ENCODE measurements around the gene XRN1. TPM values are rescaled to one million over a fixed set of nuclear protein-coding genes. Genes with fewer than 3 reads are reported as not detected.
"Not testable (repeated sequence)": the region's sequence is repeated elsewhere in the genome, so short reads cannot be mapped to it uniquely, and the experiment has no call there.

The XRN1 gene
- total RNA-seq, 4 donors from 2014 or later = 32.2 to 89.6 (median 36.6) TPM

DNA sequence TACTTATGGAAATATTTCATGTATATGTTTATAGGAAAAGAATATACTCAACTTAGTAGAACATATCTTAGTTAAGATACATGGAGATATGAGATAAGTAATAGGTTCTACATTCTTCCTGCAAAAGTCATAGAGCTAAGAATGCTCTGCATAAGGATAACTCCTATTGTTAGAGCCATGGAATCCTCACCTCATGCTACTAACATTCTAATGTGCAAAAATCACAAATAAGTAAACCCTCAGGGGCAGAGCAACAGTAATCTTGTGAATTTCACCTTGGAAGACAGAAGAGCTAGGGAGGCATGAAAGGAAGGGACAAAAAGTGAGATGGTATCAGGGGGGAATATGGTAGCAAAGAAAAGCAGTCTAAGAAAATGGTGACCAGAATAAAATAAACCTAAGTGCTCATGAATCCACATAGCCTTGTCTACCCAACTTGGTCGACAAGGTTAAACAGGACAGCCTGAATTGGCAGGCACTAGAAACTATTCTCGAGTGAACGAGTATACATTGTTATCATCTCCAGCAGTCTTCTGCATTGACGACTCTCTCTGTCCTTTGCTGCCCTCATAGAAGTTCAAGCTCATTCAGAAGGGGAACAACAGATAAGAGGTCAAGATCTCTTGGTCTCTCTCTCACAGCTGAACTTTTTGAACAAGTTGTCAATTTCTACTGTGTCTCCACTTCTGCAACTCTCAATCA is 52.8 kb downstream of the XRN1 start:
- no peak overlapping the region for H3K4me3 ChIP-seq
- no peaks in the 10 kb centered on the region for H3K9me3 ChIP-seq
- no peaks in the 10 kb centered on the region for H3K4me1 ChIP-seq
- no peaks in the 10 kb centered on the region for H3K27me3 ChIP-seq
- no peak for TF ChIP-seq EP300 (IDR thresholded peaks at IDR 0.05)
- no peak for DNase-seq (ENCODE audit: low spot score in 2 of 2)
- 96% methylated on average over 4 of the region's 4 CpGs for WGBS
- no peak overlapping the region for H3K27ac ChIP-seq
- peaks cover 82% of the 10 kb centered on the region for H3K36me3 ChIP-seq

DNA sequence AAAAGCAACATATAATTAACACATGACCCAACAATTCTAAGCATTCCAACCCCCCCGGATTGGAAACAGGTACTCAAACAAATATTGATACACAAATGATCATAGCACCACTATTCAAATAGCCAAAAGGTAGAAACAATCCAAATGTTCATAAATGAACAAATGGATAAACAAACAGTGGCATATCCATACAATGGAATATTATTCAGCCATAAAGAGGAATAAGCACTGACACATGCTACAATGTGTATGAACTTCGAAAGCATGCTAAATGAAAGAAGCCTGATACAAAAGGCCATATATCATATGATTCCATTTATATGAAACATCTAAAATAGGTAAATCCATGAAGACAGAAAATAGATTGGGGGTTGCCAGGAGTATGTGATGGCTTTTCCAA is 62.8 kb downstream of the XRN1 start:
- H3K9me3 ChIP-seq = no peaks in the 10 kb centered on the region
- H3K4me1 ChIP-seq = no peaks in the 10 kb centered on the region
- no peaks in the 10 kb centered on the region for H3K27me3 ChIP-seq
- H3K4me3 ChIP-seq = no peak overlapping the region
- TF ChIP-seq POLR2AphosphoS5 (IDR thresholded peaks at IDR 0.05) (no peak), EP300 (IDR thresholded peaks at IDR 0.05) (no peak), POLR2A (IDR thresholded peaks at IDR 0.05) (no peak)
- TF ChIP-seq, protein P1, sequence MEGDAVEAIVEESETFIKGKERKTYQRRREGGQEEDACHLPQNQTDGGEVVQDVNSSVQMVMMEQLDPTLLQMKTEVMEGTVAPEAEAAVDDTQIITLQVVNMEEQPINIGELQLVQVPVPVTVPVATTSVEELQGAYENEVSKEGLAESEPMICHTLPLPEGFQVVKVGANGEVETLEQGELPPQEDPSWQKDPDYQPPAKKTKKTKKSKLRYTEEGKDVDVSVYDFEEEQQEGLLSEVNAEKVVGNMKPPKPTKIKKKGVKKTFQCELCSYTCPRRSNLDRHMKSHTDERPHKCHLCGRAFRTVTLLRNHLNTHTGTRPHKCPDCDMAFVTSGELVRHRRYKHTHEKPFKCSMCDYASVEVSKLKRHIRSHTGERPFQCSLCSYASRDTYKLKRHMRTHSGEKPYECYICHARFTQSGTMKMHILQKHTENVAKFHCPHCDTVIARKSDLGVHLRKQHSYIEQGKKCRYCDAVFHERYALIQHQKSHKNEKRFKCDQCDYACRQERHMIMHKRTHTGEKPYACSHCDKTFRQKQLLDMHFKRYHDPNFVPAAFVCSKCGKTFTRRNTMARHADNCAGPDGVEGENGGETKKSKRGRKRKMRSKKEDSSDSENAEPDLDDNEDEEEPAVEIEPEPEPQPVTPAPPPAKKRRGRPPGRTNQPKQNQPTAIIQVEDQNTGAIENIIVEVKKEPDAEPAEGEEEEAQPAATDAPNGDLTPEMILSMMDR (IDR thresholded peaks at IDR 0.05) = no peak
- H3K36me3 ChIP-seq = peaks cover 73% of the 10 kb centered on the region
- H3K27ac ChIP-seq = no peak overlapping the region
- 97% methylated on average over 2 of the region's 2 CpGs for WGBS
- DNase-seq (ENCODE audit: low spot score in 2 of 2) = no peak

DNA sequence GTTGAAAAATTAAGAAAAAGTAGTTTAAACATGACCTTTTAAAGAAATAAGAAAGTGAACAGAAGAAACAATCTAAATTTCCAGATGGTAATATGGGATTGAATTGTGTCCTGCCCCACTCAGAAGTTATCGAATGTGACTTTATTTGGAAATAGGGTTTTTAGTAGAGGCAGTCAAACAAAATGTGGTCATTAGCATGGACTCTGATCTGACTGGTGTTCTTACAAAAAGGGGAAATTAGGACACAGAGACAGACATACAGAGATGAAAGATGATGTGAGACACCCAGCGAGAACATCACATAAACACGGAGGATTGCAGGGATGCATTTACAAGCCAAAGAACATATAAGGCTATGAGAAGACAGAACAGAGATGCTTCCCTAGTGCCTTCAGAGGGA is 73.2 kb downstream of the XRN1 start:
- TF ChIP-seq POLR2AphosphoS5 (IDR thresholded peaks at IDR 0.05) (no peak), POLR2A (IDR thresholded peaks at IDR 0.05) (no peak), EP300 (IDR thresholded peaks at IDR 0.05) (no peak)
- TF ChIP-seq, protein P1 (IDR thresholded peaks at IDR 0.05) = no peak
- 96% methylated on average over 3 of the region's 3 CpGs for WGBS
- Histone ChIP-seq H3K4me3 (no peak overlapping the region), H3K27ac (no peak overlapping the region), H3K4me1 (no peaks in the 10 kb centered on the region), H3K9me3 (no peaks in the 10 kb centered on the region), H3K36me3 (peaks cover 56% of the 10 kb centered on the region), H3K27me3 (no peaks in the 10 kb centered on the region)
- no peak for DNase-seq (ENCODE audit: low spot score in 2 of 2)

DNA sequence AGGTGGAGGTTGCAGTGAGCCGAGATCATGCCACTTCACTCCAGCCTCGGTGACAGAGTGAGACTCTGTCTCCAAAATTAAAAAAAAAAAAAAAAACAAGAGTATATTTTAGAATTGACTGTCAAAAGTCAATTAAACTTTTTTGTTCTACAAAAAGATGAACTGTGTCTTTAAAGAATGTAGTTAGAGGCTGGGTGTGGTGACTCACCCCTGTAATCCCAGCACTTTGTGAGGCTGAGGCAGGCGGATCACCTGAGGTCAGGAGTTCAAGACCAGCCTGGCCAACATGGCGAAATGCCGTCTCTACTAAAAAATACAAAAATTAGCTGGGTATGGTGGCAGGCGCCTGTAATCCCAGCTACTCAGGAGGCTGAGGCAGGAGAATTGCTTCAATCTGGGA is 78.3 kb downstream of the XRN1 start:
- DNase-seq (ENCODE audit: low spot score in 2 of 2); H3K27me3 ChIP-seq; H3K4me1 ChIP-seq; H3K27ac ChIP-seq; H3K9me3 ChIP-seq; H3K4me3 ChIP-seq: not testable (repeated sequence)
- 91% methylated on average over 6 of the region's 6 CpGs for WGBS
- peaks cover 47% of the 10 kb centered on the region for H3K36me3 ChIP-seq

DNA sequence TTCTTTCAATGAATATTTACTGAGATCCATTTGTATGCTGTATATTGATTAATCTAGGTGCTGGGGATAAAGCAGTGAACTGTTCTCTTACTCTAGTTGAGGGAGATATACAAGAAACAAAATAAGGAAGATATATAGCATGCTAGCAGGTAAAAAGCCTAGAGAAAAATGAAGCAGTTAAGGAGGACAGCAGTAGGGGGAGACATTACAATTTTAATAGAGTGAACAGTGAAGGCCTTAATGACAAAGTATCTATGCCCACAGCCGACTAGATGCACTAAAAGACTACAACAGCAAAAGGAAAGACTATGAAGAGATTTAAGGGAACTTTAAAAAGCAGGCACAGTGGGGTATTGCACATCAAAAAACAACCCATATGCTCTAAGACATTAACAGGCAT is 81.4 kb downstream of the XRN1 start:
- WGBS = 73% methylated on average over 1 of the region's 1 CpG
- H3K36me3 ChIP-seq = peaks cover 61% of the 10 kb centered on the region
- DNase-seq (ENCODE audit: low spot score in 2 of 2) = no peak
- H3K4me3 ChIP-seq = no peak overlapping the region
- H3K4me1 ChIP-seq = no peaks in the 10 kb centered on the region
- TF ChIP-seq, protein P1 (IDR thresholded peaks at IDR 0.05) = no peak
- TF ChIP-seq EP300 (IDR thresholded peaks at IDR 0.05) (no peak), POLR2AphosphoS5 (IDR thresholded peaks at IDR 0.05) (no peak), POLR2A (IDR thresholded peaks at IDR 0.05) (no peak)
- H3K27ac ChIP-seq = no peak overlapping the region
- H3K27me3 ChIP-seq = no peaks in the 10 kb centered on the region
- no peaks in the 10 kb centered on the region for H3K9me3 ChIP-seq

DNA sequence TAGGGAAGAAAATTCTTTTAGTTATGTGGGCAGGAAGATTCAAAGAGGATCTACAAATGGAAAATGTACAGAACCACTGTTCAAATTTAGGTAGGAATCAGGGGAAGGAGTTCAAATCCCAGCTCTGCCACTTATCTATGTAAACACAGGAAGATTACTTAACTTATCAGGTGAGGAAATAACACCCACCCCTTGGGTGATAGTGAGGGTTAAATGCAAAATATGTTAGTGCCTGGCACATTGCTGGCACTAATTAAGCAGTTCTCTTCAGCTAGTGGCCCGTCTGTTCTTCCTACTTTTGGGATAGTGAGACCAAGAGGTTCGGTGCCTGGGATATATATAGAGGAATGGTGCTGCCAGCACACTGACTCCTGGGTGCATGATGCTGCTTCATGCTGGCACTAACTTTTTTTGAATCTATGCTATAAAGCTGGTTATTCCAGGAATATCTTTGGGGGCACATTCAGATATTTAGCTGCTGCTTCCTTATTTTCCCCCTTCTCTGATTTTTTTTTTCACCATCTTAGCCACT is 83.8 kb downstream of the XRN1 start:
- H3K4me3 ChIP-seq = no peak overlapping the region
- DNase-seq (ENCODE audit: low spot score in 2 of 2) = no peak
- no peaks in the 10 kb centered on the region for H3K9me3 ChIP-seq
- peaks cover 65% of the 10 kb centered on the region for H3K36me3 ChIP-seq
- H3K27me3 ChIP-seq = no peaks in the 10 kb centered on the region
- H3K4me1 ChIP-seq = no peaks in the 10 kb centered on the region
- TF ChIP-seq, protein P1 (IDR thresholded peaks at IDR 0.05) = no peak
- TF ChIP-seq EP300 (IDR thresholded peaks at IDR 0.05) (no peak), POLR2A (IDR thresholded peaks at IDR 0.05) (no peak), POLR2AphosphoS5 (IDR thresholded peaks at IDR 0.05) (no peak)
- WGBS = 86% methylated on average over 2 of the region's 2 CpGs
- H3K27ac ChIP-seq = no peak overlapping the region

DNA sequence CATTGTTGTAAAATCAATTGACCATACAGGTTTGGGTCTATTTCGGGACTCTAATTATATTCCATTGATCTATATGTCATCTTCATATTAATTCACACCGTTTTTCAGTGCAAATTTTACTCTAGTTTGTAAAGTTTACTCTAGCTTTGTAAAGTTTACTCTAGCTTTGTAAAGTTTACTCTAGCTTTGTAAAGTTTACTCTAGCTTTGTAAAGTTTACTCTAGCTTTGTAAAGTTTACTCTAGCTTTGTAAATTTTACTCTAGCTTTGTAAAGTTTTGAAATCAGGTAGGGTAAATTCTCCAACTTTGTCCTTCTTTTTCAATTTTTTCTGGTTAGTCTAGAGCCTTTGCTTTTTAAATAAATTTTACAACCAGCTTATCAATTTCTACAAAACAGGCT is 84.4 kb downstream of the XRN1 start:
- DNase-seq (ENCODE audit: low spot score in 2 of 2); H3K9me3 ChIP-seq; H3K27me3 ChIP-seq; H3K4me1 ChIP-seq; H3K4me3 ChIP-seq; H3K27ac ChIP-seq: not testable (repeated sequence)
- H3K36me3 ChIP-seq = peaks cover 67% of the 10 kb centered on the region
- 95% methylated on average over 2 of the region's 2 CpGs for WGBS
